Gastroesophageal sphincter (tissue), 4 donors: ENCODE measurements around the gene TRIM40. TPM values are rescaled to one million over a fixed set of nuclear protein-coding genes. Genes with fewer than 3 reads are reported as not detected.

Experiments used
- ATAC-seq: fragments of 150-250 bp; one replicate; pipeline ENCODE4 v1.9.1; 2016; ENCODE audit warnings: mild to moderate bottlenecking, moderate library complexity
- H3K27ac ChIP-seq, 4 donors: fragments of 200-600 bp; sonication (generic) in 3 of 4; 1 replicate in 3 of 4; 2 replicates in 1 of 4; pipeline ENCODE4 v1.5.1; 2016 to 2019
- H3K27me3 ChIP-seq: fragments of 200-600 bp; sonication (generic); one replicate; pipeline ENCODE4 v1.5.1; 2019
- H3K36me3 ChIP-seq, 2 donors: fragments of 200-600 bp; sonication (generic); one replicate each; pipeline ENCODE4 v1.5.1; 2019; ENCODE audit warnings: control low read depth in 1 of 2
- H3K4me1 ChIP-seq, 3 donors: fragments of 200-600 bp; sonication (generic); 1 replicate in 2 of 3; 2 replicates in 1 of 3; pipeline ENCODE4 v1.5.1; 2016 to 2019; ENCODE audit warnings: control low read depth in 2 of 3
- H3K4me3 ChIP-seq, 2 donors: fragments of 200-600 bp; sonication (generic); one replicate each; pipeline ENCODE4 v1.5.1; 2019; ENCODE audit warnings: mild to moderate bottlenecking in 1 of 2, moderate library complexity in 1 of 2
- H3K9me3 ChIP-seq, 3 donors: fragments of 200-600 bp; sonication (generic); one replicate each; pipeline ENCODE4 v1.5.1; 2017 to 2019; ENCODE audit warnings: control low read depth in 2 of 3
- CTCF ChIP-seq, 4 experiments: fragments of 200-600 bp in 2 of 4; fragments of 450-650 bp in 2 of 4; sonication (generic) in 1 of 4; IDR thresholded peaks; one replicate each; pipeline ENCODE4 v1.5.1; 2017 to 2019; ENCODE audit warnings: antibody characterized with exemption in 4 of 4, mild to moderate bottlenecking in 2 of 4, moderate library complexity in 2 of 4
- EP300 ChIP-seq: sonication (generic); formaldehyde crosslinking; IDR thresholded peaks from one replicate; pipeline ENCODE4 v1.6.1; 2017; ENCODE audit warnings: antibody characterized with exemption, mild to moderate bottlenecking
- POLR2A ChIP-seq, 2 donors: fragments of 450-650 bp; IDR thresholded peaks; one replicate each; pipeline ENCODE4 v1.6.1; 2017; ENCODE audit warnings: antibody characterized with exemption in 2 of 2, mild to moderate bottlenecking in 2 of 2, moderate library complexity in 1 of 2
- POLR2AphosphoS5 ChIP-seq: sonication (generic); formaldehyde crosslinking; IDR thresholded peaks from one replicate; pipeline ENCODE4 v1.6.1; 2017; ENCODE audit warnings: antibody characterized with exemption
- WGBS, 2 donors: methylation state at CpG; one replicate each; pipeline ENCODE4 v1.1.5; 2018; ENCODE audit warnings: low coverage in 1 of 2; 5-methylcytosine and 5-hydroxymethylcytosine counted together
- total RNA-seq, 4 donors: library from RNA; depleted of rRNA; stranded (reverse); fragments of >200 nt; gene quantifications; one replicate each; pipeline ENCODE4 v1.1.0, GENCODE V29; 2016

Gene TRIM40
- total RNA-seq, 4 donors from 2014 or later = not detected

- ATAC-seq = no peak
- Histone ChIP-seq H3K4me1 (peaks cover 0 to 5% (median under 1%) of the 10 kb centered on the region in 3 donors), H3K27me3 (peaks cover 64% of the 10 kb centered on the region), H3K9me3 (no peaks in the 10 kb centered on the region), H3K27ac (no peak overlapping the region), H3K36me3 (no peaks in the 10 kb centered on the region), H3K4me3 (no peak overlapping the region)
- 47 to 85% methylated on average over 2 of the region's 2 CpGs for WGBS, 2 donors
- no peak for TF ChIP-seq POLR2AphosphoS5
- TF ChIP-seq CTCF (IDR thresholded peaks at IDR 0.05) = no peak
These were observed 13.4 kb upstream of the TRIM40 start for GRCh38 chr6:30122515-30122914.

GRCh38 chr6:30127238-30128093, 8.5 kb upstream of the TRIM40 start:
- WGBS, 2 donors = 0 to 2% methylated on average over 2 to 22 of the region's 50 CpGs
- no peak overlapping the region for H3K27ac ChIP-seq
- H3K4me3 ChIP-seq = no peak overlapping the region
- H3K9me3 ChIP-seq = no peaks in the 10 kb centered on the region
- H3K36me3 ChIP-seq = no peaks in the 10 kb centered on the region
- no peak for TF ChIP-seq EP300
- ATAC-seq = no peak
- peaks cover 95% of the 10 kb centered on the region for H3K27me3 ChIP-seq
- H3K4me1 ChIP-seq = peaks cover 0 to 13% (median 4%) of the 10 kb centered on the region in 3 donors

GRCh38 chr6:30129265-30130178, 6.4 kb upstream of the TRIM40 start:
- no peak for ATAC-seq
- TF ChIP-seq CTCF (IDR thresholded peaks at IDR 0.05) = no peak
- H3K9me3 ChIP-seq = no peaks in the 10 kb centered on the region
- no peaks in the 10 kb centered on the region for H3K36me3 ChIP-seq
- peaks cover 97% of the 10 kb centered on the region for H3K27me3 ChIP-seq
- H3K27ac ChIP-seq = no peak overlapping the region
- H3K4me1 ChIP-seq = peaks cover 0 to 13% (median 4%) of the 10 kb centered on the region in 3 donors
- no peak overlapping the region for H3K4me3 ChIP-seq
- WGBS, 2 donors = 58 to 69% methylated on average over 10 of the region's 10 CpGs

- Histone ChIP-seq H3K9me3 (no peaks in the 10 kb centered on the region), H3K27me3 (peaks cover 96% of the 10 kb centered on the region), H3K4me1 (peaks cover 0 to 13% (median 4%) of the 10 kb centered on the region in 3 donors), H3K27ac (no peak overlapping the region), H3K36me3 (no peaks in the 10 kb centered on the region), H3K4me3 (no peak overlapping the region)
- WGBS, 2 donors = 63 to 71% methylated on average over 4 of the region's 4 CpGs
- TF ChIP-seq CTCF (IDR thresholded peaks at IDR 0.05) (no peak), POLR2A (IDR thresholded peaks at IDR 0.05) (no peak), EP300 (no peak), POLR2AphosphoS5 (no peak)
- no peak for ATAC-seq
These were observed 5.7 kb upstream of the TRIM40 start for GRCh38 chr6:30130179-30130679.
